ENCODE results near the gene EXOC1L. TPM values are rescaled to one million over a fixed set of nuclear protein-coding genes. Genes with fewer than 3 reads are reported as not detected.

The EXOC1L gene
- total RNA-seq, 1 experiment from 2014 or later: not detected

DNA sequence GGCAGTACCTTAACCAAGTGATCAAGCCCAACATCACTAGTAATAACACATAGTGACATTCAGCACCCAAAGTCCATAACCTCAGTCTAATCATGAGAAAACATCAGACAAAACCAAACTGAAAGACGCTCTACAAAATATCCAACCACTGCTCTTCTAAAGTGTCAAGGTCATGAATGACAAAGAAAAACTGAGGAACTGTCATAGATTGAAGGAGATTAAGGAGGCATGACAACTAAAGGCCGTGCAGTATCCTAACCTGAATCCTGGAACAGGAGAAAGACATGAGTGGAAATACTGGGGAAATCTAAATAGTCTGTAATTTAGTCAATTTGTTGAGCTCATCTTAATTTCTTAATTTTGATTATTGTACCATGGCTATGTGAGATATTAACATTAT, 38.2 kb upstream of the EXOC1L start:
- DNase-seq (ENCODE audit: low read depth, low spot score) (no peak), ATAC-seq (no peak)
- no peaks in the 10 kb centered on the region for H3K9me3 ChIP-seq (ENCODE audit: control insufficient read depth, insufficient read depth, low read depth, low read length)
- no peaks in the 10 kb centered on the region for H3K4me1 ChIP-seq (ENCODE audit: control insufficient read depth, insufficient read depth, low read length)
- POLR2A ChIA-PET: no interaction called here
- BruUV-seq (replicated peaks): no TSS peak
- H3K36me3 ChIP-seq (ENCODE audit: control insufficient read depth, insufficient read depth, low read length): no peaks in the 10 kb centered on the region
- intact Hi-C loops (cut with micrococcal nuclease; ENCODE audit: unreplicated experiment) (no loop called here), in situ Hi-C loops (cut with HindIII; ENCODE audit: low pct_unique_long_range_greater_than_20kb, low sequenced_read_pairs) (no loop called here)
- no peak overlapping the region for H3K4me3 ChIP-seq (ENCODE audit: low read depth in 2 of 2, low read length in 2 of 2)
- TF ChIP-seq SIN3A (IDR thresholded peaks at IDR 0.05; ENCODE audit: borderline replicate concordance, insufficient read depth, low read depth, low read length) (no peak), POLR2AphosphoS5 (IDR thresholded peaks at IDR 0.05; ENCODE audit: low read depth, low read length) (no peak), TCF7L2 (IDR thresholded peaks at IDR 0.05; ENCODE audit: low read depth, low read length) (no peak)
- TF ChIP-seq, protein P1, sequence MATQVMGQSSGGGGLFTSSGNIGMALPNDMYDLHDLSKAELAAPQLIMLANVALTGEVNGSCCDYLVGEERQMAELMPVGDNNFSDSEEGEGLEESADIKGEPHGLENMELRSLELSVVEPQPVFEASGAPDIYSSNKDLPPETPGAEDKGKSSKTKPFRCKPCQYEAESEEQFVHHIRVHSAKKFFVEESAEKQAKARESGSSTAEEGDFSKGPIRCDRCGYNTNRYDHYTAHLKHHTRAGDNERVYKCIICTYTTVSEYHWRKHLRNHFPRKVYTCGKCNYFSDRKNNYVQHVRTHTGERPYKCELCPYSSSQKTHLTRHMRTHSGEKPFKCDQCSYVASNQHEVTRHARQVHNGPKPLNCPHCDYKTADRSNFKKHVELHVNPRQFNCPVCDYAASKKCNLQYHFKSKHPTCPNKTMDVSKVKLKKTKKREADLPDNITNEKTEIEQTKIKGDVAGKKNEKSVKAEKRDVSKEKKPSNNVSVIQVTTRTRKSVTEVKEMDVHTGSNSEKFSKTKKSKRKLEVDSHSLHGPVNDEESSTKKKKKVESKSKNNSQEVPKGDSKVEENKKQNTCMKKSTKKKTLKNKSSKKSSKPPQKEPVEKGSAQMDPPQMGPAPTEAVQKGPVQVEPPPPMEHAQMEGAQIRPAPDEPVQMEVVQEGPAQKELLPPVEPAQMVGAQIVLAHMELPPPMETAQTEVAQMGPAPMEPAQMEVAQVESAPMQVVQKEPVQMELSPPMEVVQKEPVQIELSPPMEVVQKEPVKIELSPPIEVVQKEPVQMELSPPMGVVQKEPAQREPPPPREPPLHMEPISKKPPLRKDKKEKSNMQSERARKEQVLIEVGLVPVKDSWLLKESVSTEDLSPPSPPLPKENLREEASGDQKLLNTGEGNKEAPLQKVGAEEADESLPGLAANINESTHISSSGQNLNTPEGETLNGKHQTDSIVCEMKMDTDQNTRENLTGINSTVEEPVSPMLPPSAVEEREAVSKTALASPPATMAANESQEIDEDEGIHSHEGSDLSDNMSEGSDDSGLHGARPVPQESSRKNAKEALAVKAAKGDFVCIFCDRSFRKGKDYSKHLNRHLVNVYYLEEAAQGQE (IDR thresholded peaks at IDR 0.05; ENCODE audit: insufficient read depth in 1 of 2, low read depth in 2 of 2, low read length in 1 of 2): no peak
- TF ChIP-seq, protein P2, sequence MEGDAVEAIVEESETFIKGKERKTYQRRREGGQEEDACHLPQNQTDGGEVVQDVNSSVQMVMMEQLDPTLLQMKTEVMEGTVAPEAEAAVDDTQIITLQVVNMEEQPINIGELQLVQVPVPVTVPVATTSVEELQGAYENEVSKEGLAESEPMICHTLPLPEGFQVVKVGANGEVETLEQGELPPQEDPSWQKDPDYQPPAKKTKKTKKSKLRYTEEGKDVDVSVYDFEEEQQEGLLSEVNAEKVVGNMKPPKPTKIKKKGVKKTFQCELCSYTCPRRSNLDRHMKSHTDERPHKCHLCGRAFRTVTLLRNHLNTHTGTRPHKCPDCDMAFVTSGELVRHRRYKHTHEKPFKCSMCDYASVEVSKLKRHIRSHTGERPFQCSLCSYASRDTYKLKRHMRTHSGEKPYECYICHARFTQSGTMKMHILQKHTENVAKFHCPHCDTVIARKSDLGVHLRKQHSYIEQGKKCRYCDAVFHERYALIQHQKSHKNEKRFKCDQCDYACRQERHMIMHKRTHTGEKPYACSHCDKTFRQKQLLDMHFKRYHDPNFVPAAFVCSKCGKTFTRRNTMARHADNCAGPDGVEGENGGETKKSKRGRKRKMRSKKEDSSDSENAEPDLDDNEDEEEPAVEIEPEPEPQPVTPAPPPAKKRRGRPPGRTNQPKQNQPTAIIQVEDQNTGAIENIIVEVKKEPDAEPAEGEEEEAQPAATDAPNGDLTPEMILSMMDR (IDR thresholded peaks at IDR 0.05): no peak
- H3K27me3 ChIP-seq (ENCODE audit: control insufficient read depth, insufficient read depth, low read length): no peaks in the 10 kb centered on the region
- no peak overlapping the region for H3K27ac ChIP-seq (ENCODE audit: low read length)
- CTCF ChIA-PET: interaction anchor here (0.5 kb wide), 1 partner anchor 756 kb away, joined by 3 read pairs; no protein-coding TSS in a partner anchor

DNA sequence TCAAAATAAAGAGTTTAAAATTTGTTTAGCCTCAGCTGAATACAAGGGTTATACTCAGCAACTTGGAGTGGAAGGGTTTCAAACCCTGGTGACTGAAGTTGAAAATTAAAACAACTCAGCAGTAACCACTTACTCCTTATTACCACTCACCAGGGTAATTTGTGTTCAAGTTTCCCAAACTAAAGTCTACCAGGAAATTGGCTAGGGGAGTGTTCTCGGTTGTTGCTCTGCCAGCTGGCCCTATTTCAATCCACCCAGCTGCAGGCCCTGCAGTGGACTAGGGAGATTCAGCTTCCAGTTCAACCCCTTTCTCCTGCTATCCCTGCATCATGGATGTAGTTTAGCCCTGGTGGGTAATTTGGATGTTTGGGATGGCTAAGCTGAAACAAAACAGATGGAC, 37.8 kb upstream of the EXOC1L start:
- ATAC-seq: no peak
- BruUV-seq (replicated peaks): no TSS peak

More for the DNA sequence above, 37.8 kb upstream of the EXOC1L start:
- DNase-seq (ENCODE audit: low read depth, low spot score): no peak
- Histone ChIP-seq H3K4me1 (ENCODE audit: control insufficient read depth, insufficient read depth, low read length) (no peaks in the 10 kb centered on the region), H3K27ac (ENCODE audit: low read length) (no peak overlapping the region), H3K4me3 (ENCODE audit: low read depth in 2 of 2, low read length in 2 of 2) (no peak overlapping the region), H3K27me3 (ENCODE audit: control insufficient read depth, insufficient read depth, low read length) (no peaks in the 10 kb centered on the region), H3K36me3 (ENCODE audit: control insufficient read depth, insufficient read depth, low read length) (no peaks in the 10 kb centered on the region), H3K9me3 (ENCODE audit: control insufficient read depth, insufficient read depth, low read depth, low read length) (no peaks in the 10 kb centered on the region)
- TF ChIP-seq, protein P1 (IDR thresholded peaks at IDR 0.05; ENCODE audit: insufficient read depth in 1 of 2, low read depth in 2 of 2, low read length in 1 of 2): no peak
- TF ChIP-seq POLR2AphosphoS5 (IDR thresholded peaks at IDR 0.05; ENCODE audit: low read depth, low read length) (no peak), TCF7L2 (IDR thresholded peaks at IDR 0.05; ENCODE audit: low read depth, low read length) (no peak), SIN3A (IDR thresholded peaks at IDR 0.05; ENCODE audit: borderline replicate concordance, insufficient read depth, low read depth, low read length) (no peak)
- TF ChIP-seq, protein P2 (IDR thresholded peaks at IDR 0.05): no peak
- intact Hi-C loops (cut with micrococcal nuclease; ENCODE audit: unreplicated experiment): no loop called here
- ChIA-PET POLR2A (no interaction called here), CTCF (interaction anchor here (0.5 kb wide), 1 partner anchor 755 kb away, joined by 3 read pairs; no protein-coding TSS in a partner anchor)
- in situ Hi-C loops (cut with HindIII; ENCODE audit: low pct_unique_long_range_greater_than_20kb, low sequenced_read_pairs): no loop called here

All from Panc1 (cell line).